ENCODE measurements around the gene SPTLC2. TPM values are rescaled to one million over a fixed set of nuclear protein-coding genes. Genes with fewer than 3 reads are reported as not detected.

The SPTLC2 gene
- total RNA-seq, 1 donor from 2014 or later, result 28.1 TPM

DNA sequence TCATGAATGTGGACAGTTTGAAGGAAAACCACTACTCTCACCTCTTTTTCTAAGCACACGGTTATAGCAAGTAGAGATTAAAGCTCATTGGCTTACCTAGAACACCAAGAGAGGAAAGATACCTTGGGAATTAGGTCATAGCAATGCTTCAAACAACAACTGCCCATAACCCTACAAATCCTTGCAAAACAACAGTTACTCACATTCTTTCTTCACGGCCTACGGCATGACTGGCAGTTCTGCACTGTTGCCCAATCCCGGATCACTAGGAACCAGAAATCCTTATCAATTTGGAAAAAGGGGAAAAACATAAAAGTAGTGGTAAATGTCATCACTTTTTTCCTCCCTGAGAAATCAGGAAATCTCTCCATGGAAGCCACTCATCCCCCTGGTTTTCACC, 108.2 kb downstream of the SPTLC2 start:
- TF ChIP-seq, protein P1, sequence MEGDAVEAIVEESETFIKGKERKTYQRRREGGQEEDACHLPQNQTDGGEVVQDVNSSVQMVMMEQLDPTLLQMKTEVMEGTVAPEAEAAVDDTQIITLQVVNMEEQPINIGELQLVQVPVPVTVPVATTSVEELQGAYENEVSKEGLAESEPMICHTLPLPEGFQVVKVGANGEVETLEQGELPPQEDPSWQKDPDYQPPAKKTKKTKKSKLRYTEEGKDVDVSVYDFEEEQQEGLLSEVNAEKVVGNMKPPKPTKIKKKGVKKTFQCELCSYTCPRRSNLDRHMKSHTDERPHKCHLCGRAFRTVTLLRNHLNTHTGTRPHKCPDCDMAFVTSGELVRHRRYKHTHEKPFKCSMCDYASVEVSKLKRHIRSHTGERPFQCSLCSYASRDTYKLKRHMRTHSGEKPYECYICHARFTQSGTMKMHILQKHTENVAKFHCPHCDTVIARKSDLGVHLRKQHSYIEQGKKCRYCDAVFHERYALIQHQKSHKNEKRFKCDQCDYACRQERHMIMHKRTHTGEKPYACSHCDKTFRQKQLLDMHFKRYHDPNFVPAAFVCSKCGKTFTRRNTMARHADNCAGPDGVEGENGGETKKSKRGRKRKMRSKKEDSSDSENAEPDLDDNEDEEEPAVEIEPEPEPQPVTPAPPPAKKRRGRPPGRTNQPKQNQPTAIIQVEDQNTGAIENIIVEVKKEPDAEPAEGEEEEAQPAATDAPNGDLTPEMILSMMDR (IDR thresholded peaks at IDR 0.05), result no peak
- peaks cover 28% of the 10 kb centered on the region for H3K36me3 Mint-ChIP-seq (ENCODE audit: unreplicated experiment)
- H3K4me1 Mint-ChIP-seq (ENCODE audit: unreplicated experiment), result no peaks in the 10 kb centered on the region
- no peaks in the 10 kb centered on the region for H3K27me3 Mint-ChIP-seq (ENCODE audit: unreplicated experiment)
- H3K27ac Mint-ChIP-seq (ENCODE audit: unreplicated experiment), result no peak overlapping the region
- no peak overlapping the region for H3K4me3 Mint-ChIP-seq (ENCODE audit: unreplicated experiment)
- no peak for DNase-seq (ENCODE audit: extremely low spot score, unreplicated experiment)
- peaks cover 1% of the 10 kb centered on the region for H3K9me3 Mint-ChIP-seq (ENCODE audit: unreplicated experiment)

DNA sequence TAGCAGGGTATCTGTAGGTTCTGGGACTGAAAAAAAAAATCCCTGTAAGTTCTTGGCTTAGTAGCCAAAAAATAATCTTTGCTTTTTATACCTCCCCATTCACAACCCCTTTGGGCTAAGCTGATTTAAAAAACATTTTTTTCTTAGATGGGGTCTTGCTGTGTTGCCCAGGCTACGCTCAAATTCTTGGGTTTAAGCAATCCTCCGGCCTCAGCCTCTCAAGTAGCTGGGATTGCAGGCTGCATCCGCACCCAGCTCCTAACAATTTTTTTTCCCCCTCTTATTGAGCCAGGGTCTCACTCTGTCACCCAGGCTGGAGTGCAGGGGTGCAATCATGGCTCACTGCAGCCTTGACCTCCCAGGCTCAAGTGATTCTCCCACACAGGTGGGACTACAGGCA, 108.7 kb downstream of the SPTLC2 start:
- TF ChIP-seq, protein P1 (IDR thresholded peaks at IDR 0.05), result no peak

DNA sequence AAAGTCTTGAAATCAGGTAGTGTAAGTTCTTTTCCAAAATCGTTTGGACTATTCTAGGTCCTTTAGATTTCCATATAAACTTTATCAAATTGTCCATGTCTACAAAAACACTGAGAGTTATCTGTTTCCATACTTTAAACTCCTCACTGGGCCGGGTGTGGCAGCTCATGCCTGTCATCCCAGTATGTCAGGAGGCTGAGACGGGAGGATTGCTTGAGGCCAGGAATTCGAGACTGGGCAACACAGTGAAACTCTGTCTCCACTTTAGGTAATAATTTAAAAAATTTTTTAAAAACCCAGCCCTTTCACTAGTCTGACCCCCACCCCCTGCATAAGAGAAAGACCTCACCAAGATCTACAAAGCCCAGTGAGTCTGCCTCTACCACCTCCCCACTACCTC, 111.4 kb downstream of the SPTLC2 start:
- Mint-ChIP-seq H3K27me3 (ENCODE audit: unreplicated experiment) (peaks cover 4% of the 10 kb centered on the region), H3K36me3 (ENCODE audit: unreplicated experiment) (peaks cover 12% of the 10 kb centered on the region), H3K9me3 (ENCODE audit: unreplicated experiment) (peaks cover 3% of the 10 kb centered on the region), H3K4me3 (ENCODE audit: unreplicated experiment) (no peak overlapping the region), H3K27ac (ENCODE audit: unreplicated experiment) (no peak overlapping the region), H3K4me1 (ENCODE audit: unreplicated experiment) (no peaks in the 10 kb centered on the region)
- TF ChIP-seq, protein P1 (IDR thresholded peaks at IDR 0.05), result no peak
- no peak for DNase-seq (ENCODE audit: extremely low spot score, unreplicated experiment)

More for the DNA sequence above, 108.7 kb downstream of the SPTLC2 start:
- H3K36me3 Mint-ChIP-seq (ENCODE audit: unreplicated experiment), result peaks cover 28% of the 10 kb centered on the region
- H3K27ac Mint-ChIP-seq (ENCODE audit: unreplicated experiment), result no peak overlapping the region
- no peaks in the 10 kb centered on the region for H3K27me3 Mint-ChIP-seq (ENCODE audit: unreplicated experiment)
- no peak for DNase-seq (ENCODE audit: extremely low spot score, unreplicated experiment)
- H3K4me3 Mint-ChIP-seq (ENCODE audit: unreplicated experiment), result no peak overlapping the region
- H3K9me3 Mint-ChIP-seq (ENCODE audit: unreplicated experiment), result peaks cover 3% of the 10 kb centered on the region
- H3K4me1 Mint-ChIP-seq (ENCODE audit: unreplicated experiment), result no peaks in the 10 kb centered on the region

DNA sequence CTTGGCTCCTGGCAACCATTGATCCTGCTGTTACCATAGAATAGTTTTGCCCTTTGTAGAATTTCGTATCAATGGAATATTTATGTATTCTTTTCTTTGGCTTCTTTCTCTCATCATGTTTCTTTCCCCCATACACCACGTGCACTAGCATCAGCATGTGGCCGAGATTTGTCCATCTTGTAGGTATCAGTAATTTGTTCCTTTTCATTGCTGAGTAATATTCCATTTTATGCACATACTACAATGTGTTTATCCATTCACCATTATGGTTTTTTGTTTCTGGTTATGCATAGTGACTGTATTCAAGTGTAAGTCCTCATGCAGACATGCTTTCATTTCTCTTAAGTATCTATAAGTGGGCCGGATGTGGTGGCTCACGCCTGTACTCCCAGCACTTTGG, 113.3 kb downstream of the SPTLC2 start:
- Mint-ChIP-seq H3K27ac (ENCODE audit: unreplicated experiment) (no peak overlapping the region), H3K4me1 (ENCODE audit: unreplicated experiment) (no peaks in the 10 kb centered on the region), H3K4me3 (ENCODE audit: unreplicated experiment) (no peak overlapping the region), H3K27me3 (ENCODE audit: unreplicated experiment) (peaks cover 12% of the 10 kb centered on the region), H3K36me3 (ENCODE audit: unreplicated experiment) (peaks cover 11% of the 10 kb centered on the region), H3K9me3 (ENCODE audit: unreplicated experiment) (peaks cover 3% of the 10 kb centered on the region)
- TF ChIP-seq, protein P1 (IDR thresholded peaks at IDR 0.05), result no peak
- DNase-seq (ENCODE audit: extremely low spot score, unreplicated experiment), result no peak

DNA sequence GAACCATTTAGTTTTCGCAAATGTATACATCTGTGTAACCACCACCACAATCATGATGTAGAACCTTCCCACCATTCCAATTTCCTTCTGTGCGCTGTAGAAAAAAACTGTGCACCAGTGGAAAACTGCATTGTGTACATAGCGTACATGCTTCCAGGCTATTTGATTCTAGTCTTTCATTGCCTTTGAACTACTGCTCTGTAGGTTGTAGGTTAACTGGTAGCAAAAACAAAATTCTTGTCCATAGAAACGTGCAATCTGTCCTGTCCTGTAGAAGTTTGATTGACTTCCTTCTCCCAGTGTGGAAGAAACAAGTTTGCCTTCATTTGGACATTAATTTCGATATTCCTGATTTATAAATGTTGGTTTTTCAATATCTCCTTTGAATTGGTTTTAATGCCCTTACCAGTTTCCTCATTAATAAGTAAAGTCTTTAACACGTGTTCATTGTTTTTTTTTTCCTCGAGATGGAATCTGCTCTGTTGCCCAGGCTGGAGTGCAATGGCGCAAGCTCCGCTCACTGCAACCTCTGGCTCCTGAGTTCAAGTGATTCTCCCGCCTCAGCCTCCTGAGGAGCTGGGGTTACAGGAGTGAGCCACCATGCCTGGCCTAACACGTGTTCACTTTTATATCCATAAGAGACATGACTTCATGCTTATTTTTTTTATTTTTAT, 114.2 kb downstream of the SPTLC2 start:
- no peak overlapping the region for H3K4me3 Mint-ChIP-seq (ENCODE audit: unreplicated experiment)
- H3K9me3 Mint-ChIP-seq (ENCODE audit: unreplicated experiment), result peaks cover 3% of the 10 kb centered on the region
- peaks cover 16% of the 10 kb centered on the region for H3K27me3 Mint-ChIP-seq (ENCODE audit: unreplicated experiment)
- H3K4me1 Mint-ChIP-seq (ENCODE audit: unreplicated experiment), result peaks cover 3% of the 10 kb centered on the region
- no peak overlapping the region for H3K27ac Mint-ChIP-seq (ENCODE audit: unreplicated experiment)
- no peak for DNase-seq (ENCODE audit: extremely low spot score, unreplicated experiment)
- peaks cover 6% of the 10 kb centered on the region for H3K36me3 Mint-ChIP-seq (ENCODE audit: unreplicated experiment)
- TF ChIP-seq, protein P1 (IDR thresholded peaks at IDR 0.05), result no peak
